Epithelial cell of esophagus (primary cell): ENCODE results near the gene EDC4.

Experiments
- DNase-seq: peaks from one replicate; pipeline ENCODE4 v3.0.0; 2010; ENCODE audit warnings: low read depth
- H3K4me3 ChIP-seq: 2 replicates; pipeline ENCODE4 v1.5.1; 2011; ENCODE audit warnings: mild to moderate bottlenecking, low read length, control low read depth
- TF ChIP-seq, protein P1 (sequence below): IDR thresholded peaks from 2 replicates; pipeline ENCODE4 v1.5.1; 2011; ENCODE audit warnings: low read depth, mild to moderate bottlenecking, low read length, control low read depth, inconsistent platforms; ENCODE audit not compliant: insufficient read depth; ENCODE audit errors: missing control alignments

Gene EDC4

DNA sequence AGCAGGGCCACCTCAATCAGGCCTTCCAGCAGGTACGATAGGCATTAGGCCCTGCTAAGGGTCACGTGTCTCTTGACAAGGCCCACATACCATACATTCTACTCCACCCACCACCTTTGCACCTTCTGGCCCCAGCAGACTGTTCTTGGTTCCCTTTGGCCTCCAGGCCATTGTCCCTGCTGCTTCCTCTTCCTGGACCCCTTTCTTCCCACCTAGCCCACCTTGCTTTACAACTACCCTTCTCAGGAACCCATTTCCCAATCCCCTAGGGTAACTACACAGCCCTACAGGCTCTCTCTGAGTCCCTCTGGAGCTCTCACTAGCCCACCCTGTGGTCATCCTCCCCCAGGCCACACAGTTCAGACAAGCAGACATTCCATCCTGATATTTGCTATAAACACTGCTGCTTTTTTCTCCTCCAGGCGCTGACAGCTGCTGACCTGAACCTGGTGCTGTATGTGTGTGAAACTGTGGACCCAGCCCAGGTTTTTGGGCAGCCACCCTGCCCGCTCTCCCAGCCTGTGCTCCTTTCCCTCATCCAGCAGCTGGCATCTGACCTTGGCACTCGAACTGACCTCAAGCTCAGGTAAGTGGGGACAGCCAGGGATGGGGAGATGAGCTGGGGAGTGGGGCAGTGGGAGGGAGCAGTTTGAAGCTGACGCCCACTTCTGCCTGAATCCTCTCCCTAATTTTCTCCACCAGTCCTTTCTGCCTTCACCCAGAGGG lies 10.5 kb downstream of the EDC4 start:
- no peak for DNase-seq
- TF ChIP-seq, protein P1, sequence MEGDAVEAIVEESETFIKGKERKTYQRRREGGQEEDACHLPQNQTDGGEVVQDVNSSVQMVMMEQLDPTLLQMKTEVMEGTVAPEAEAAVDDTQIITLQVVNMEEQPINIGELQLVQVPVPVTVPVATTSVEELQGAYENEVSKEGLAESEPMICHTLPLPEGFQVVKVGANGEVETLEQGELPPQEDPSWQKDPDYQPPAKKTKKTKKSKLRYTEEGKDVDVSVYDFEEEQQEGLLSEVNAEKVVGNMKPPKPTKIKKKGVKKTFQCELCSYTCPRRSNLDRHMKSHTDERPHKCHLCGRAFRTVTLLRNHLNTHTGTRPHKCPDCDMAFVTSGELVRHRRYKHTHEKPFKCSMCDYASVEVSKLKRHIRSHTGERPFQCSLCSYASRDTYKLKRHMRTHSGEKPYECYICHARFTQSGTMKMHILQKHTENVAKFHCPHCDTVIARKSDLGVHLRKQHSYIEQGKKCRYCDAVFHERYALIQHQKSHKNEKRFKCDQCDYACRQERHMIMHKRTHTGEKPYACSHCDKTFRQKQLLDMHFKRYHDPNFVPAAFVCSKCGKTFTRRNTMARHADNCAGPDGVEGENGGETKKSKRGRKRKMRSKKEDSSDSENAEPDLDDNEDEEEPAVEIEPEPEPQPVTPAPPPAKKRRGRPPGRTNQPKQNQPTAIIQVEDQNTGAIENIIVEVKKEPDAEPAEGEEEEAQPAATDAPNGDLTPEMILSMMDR = no peak
- H3K4me3 ChIP-seq = no peak overlapping the region

DNA sequence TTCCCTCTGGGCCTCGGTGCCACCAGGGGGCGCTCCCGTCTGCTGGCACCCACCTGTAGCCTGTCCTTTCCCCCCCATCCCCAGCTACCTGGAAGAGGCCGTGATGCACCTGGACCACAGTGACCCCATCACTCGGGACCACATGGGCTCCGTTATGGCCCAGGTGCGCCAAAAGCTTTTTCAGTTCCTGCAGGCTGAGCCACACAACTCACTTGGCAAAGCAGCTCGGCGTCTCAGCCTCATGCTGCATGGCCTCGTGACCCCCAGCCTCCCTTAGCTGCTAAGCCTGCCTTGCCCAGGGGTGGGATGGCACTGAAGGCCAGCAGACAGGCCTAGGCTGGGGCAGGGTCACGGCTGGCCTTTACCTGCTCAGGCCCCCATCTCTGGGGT lies 11.0 kb downstream of the EDC4 start:
- DNase-seq = peak; percentile 76
- H3K4me3 ChIP-seq = no peak overlapping the region
- TF ChIP-seq, protein P1 = peak; percentile 93

DNA sequence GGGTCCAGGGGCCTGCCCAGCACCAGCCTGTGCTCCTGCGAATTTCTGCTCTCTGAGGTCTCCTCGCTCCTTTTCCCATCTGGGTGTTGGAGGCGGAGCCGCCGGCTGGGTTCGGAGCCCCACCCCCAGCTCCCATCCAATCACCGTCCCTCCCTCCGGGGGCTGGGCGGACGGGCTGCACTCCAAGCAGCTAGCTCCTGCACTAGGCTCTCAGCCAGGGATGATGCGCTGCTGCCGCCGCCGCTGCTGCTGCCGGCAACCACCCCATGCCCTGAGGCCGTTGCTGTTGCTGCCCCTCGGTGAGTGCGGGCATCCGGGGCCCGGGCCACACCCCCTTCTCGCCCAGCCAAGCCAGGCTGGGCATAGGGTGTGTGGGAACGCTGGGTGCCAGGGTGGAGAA lies 11.8 kb downstream of the EDC4 start, which contains the start of gene NRN1L:
NRN1L (plus strand) TSS at position 202 of the 400 bp plus-strand sequence; CDS start at position 221, 19 bp downstream.
- peak; percentile 89 for DNase-seq
- no peak within 1 kb of the TSS for H3K4me3 ChIP-seq

DNA sequence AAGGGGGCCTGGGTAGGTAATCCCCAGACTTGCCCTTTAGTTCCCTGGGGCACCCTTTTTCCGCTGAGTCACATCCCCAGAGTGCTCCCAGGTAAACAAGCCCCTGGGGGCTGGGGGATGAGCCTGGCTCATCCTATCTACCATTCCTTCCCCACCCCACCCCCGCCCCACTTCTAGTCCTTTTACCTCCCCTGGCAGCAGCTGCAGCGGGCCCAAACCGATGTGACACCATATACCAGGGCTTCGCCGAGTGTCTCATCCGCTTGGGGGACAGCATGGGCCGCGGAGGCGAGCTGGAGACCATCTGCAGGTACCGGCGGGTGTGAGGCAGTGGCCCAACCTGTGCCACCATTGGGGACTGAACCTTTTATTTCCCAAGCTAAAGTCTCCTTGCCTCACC lies 12.7 kb downstream of the EDC4 start:
- DNase-seq = no peak
- TF ChIP-seq, protein P1 = no peak
- no peak overlapping the region for H3K4me3 ChIP-seq

More for the DNA sequence above, 11.8 kb downstream of the EDC4 start, which contains the start of gene NRN1L:
- TF ChIP-seq, protein P1 = no peak

DNA sequence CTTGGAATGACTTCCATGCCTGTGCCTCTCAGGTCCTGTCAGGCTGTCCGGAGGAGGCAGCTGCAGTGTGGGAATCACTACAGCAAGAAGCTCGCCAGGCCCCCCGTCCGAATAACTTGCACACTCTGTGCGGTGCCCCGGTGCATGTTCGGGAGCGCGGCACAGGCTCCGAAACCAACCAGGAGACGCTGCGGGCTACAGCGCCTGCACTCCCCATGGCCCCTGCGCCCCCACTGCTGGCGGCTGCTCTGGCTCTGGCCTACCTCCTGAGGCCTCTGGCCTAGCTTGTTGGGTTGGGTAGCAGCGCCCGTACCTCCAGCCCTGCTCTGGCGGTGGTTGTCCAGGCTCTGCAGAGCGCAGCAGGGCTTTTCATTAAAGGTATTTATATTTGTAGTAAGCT lies 13.1 kb downstream of the EDC4 start:
- H3K4me3 ChIP-seq = no peak overlapping the region
- DNase-seq = no peak
- TF ChIP-seq, protein P1 = no peak

DNA sequence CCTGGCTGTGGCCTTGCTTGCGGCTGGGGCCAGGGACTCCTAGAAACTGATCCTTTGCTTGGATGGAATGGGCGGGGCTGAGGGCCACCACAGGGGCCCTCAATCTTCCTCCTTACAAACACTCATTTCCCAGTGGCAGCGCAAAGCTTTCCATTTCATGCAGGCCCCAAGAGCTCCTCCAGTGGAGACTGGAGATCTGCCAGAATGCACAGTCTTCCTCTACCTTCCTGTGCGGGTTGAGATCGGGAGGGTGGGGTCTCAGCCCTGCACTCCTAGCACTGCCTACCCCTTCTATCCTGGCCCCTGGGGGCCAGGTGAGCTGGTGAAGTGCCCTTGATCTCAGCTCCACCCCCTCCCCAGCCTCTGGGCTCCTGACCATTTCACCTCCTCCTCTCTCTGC lies 13.5 kb downstream of the EDC4 start:
- TF ChIP-seq, protein P1 = no peak
- no peak for DNase-seq

DNA sequence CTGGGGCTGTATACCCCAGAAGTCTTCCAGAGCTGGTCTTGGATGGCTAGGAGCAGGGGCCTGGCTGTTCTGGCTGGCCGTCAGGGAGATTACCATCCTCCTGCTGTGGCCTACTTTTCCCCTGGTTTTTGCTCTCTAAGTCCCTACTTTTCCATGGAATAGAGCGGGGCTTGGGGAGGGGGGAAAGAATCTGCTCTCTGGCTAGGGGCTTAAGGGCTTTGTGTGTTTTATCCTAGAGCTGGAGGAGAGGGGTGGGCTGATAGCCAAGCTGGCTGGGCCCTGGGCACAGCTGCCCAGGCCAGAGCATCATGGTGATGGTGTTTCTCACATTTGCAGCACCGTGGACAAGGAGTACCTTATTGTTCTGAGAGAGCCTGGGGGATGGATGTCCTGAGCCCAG lies 15.5 kb downstream of the EDC4 start:
- H3K4me3 ChIP-seq = no peak overlapping the region
- TF ChIP-seq, protein P1 = no peak
- DNase-seq = no peak

More for the DNA sequence above, 13.5 kb downstream of the EDC4 start:
- H3K4me3 ChIP-seq = no peak overlapping the region
